Loucy (cell line): ENCODE results near the gene HERPUD2.

ENCODE experiments used
- EZH2phosphoT487 ChIP-seq: fragments of 200-600 bp; IDR thresholded peaks from 2 replicates; pipeline ENCODE4 v1.6.1; 2018; ENCODE audit warnings: antibody characterized with exemption, mild to moderate bottlenecking, moderate library complexity, borderline replicate concordance
- TF ChIP-seq, protein P1 (sequence below): fragments of 200-600 bp; sonication (generic); conservative IDR thresholded peaks from 2 replicates; pipeline ENCODE4 v1.5.1; 2014; ENCODE audit warnings: mild to moderate bottlenecking, antibody characterized with exemption, low read length

DNA sequence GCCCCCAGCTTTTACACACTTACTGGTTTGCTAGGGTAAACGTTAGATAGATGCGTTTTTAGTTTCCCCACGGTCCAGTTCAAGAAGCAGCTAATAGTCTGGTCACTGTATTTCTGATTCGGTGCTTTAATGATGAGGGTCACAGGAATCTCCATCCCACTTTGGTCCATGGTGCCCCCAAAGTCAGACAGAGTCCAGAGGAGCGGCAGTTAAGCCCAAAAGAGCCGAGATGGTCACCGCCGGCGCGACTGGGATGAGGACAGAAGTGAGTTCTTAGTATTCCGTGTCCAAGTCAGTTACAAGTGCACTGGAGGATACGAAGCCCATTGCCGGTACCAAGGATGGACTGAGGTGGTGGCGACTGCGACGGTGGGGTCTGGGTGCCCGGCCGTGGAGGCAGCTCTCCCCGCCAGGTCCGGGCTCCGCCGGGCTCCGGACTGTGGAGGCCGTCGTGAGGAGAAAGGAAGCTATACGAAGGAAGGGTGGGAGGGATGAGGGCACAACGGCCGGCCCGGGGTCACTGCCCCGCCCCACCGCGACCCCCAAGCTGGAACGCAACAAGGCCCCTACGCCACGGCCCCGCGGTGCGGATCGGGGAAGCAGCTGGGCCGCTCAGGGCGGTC, 663 bp downstream of the HERPUD2 start:
- TF ChIP-seq, protein P1, sequence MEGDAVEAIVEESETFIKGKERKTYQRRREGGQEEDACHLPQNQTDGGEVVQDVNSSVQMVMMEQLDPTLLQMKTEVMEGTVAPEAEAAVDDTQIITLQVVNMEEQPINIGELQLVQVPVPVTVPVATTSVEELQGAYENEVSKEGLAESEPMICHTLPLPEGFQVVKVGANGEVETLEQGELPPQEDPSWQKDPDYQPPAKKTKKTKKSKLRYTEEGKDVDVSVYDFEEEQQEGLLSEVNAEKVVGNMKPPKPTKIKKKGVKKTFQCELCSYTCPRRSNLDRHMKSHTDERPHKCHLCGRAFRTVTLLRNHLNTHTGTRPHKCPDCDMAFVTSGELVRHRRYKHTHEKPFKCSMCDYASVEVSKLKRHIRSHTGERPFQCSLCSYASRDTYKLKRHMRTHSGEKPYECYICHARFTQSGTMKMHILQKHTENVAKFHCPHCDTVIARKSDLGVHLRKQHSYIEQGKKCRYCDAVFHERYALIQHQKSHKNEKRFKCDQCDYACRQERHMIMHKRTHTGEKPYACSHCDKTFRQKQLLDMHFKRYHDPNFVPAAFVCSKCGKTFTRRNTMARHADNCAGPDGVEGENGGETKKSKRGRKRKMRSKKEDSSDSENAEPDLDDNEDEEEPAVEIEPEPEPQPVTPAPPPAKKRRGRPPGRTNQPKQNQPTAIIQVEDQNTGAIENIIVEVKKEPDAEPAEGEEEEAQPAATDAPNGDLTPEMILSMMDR = no peak
- TF ChIP-seq EZH2phosphoT487 = no peak
